PC-9 (cell line): Measurements from ENCODE around the gene DRC3.

ENCODE experiments used
- CTCF ChIP-seq: fragments of 200-600 bp; sonication (generic); conservative IDR thresholded peaks from 2 replicates; pipeline ENCODE4 v1.6.1; 2017; ENCODE audit warnings: mixed run types, antibody characterized with exemption, mild to moderate bottlenecking, moderate library complexity
- EZH2 ChIP-seq: fragments of 200-600 bp; sonication (generic); IDR thresholded peaks from 2 replicates; pipeline ENCODE4 v1.8.0; 2017; ENCODE audit warnings: antibody characterized with exemption, low read depth

GRCh38 chr17:17950806-17951205, 21.9 kb upstream of the DRC3 start:
- TF ChIP-seq EZH2 (no peak), CTCF (peak; percentile 52; the same call in 1 of the 2 replicates)
